Lung (tissue), 12 donors: Measurements from ENCODE around the gene ASTN1. TPM values are rescaled to one million over a fixed set of nuclear protein-coding genes. Genes with fewer than 3 reads are reported as not detected.

Source experiments
- ATAC-seq: fragments of 200-7000 bp; cut with Tn5 transposase; one replicate; pipeline ENCODE4 v1.9.1; 2020; ENCODE audit warnings: moderate number of reproducible peaks; ENCODE audit not compliant: insufficient read depth, low FRiP score
- DNase-seq, 3 donors: peaks; one replicate each; pipeline ENCODE4 v3.0.0-alpha.2; 2013 to 2017
- H3K27ac ChIP-seq, 2 donors: one replicate each; pipeline ENCODE4 v1.5.1; 2013; ENCODE audit warnings: mild to moderate bottlenecking in 2 of 2, moderate library complexity in 2 of 2, control low read depth in 1 of 2, inconsistent platforms in 1 of 2, low read depth in 1 of 2, low read length in 1 of 2
- H3K27me3 ChIP-seq, 3 donors: one replicate each; pipeline ENCODE4 v1.5.1; 2013; ENCODE audit warnings: low read length in 2 of 3; ENCODE audit not compliant: control insufficient read depth in 3 of 3, insufficient read depth in 3 of 3
- H3K36me3 ChIP-seq, 4 donors: one replicate each; pipeline ENCODE4 v1.5.1; 2013; ENCODE audit warnings: low read length in 4 of 4, mild to moderate bottlenecking in 1 of 4, moderate library complexity in 1 of 4; ENCODE audit not compliant: control insufficient read depth in 4 of 4, insufficient read depth in 4 of 4
- H3K4me1 ChIP-seq, 5 donors: one replicate each; pipeline ENCODE4 v1.5.1; 2013; ENCODE audit warnings: low read length in 5 of 5, mild to moderate bottlenecking in 2 of 5, moderate library complexity in 1 of 5; ENCODE audit not compliant: control insufficient read depth in 5 of 5, insufficient read depth in 5 of 5
- H3K4me3 ChIP-seq: one replicate; pipeline ENCODE4 v1.5.1; 2013; ENCODE audit warnings: mild to moderate bottlenecking, control low read depth, moderate library complexity
- H3K9ac ChIP-seq, 2 donors: one replicate each; pipeline ENCODE4 v1.5.1; 2013; ENCODE audit warnings: low read length in 2 of 2, control low read depth in 1 of 2; ENCODE audit not compliant: insufficient read depth in 1 of 2
- H3K9me3 ChIP-seq, 4 donors: one replicate each; pipeline ENCODE4 v1.5.1; 2013; ENCODE audit warnings: low read length in 3 of 4, mild to moderate bottlenecking in 1 of 4, moderate library complexity in 1 of 4; ENCODE audit not compliant: control insufficient read depth in 4 of 4, insufficient read depth in 3 of 4
- CTCF ChIP-seq: IDR thresholded peaks from 2 replicates; pipeline ENCODE4 v1.5.1; 2012; ENCODE audit warnings: mild to moderate bottlenecking; ENCODE audit errors: control extremely low read depth, extremely low read depth
- WGBS, 2 donors: extraction: QIAGEN DNeasy Blood & Tissue Kit; methylation state at CpG; one replicate each; pipeline ENCODE4 v1.1.7; 2013; 5-methylcytosine and 5-hydroxymethylcytosine counted together
- polyA plus RNA-seq, 2 donors: library from polyadenylated mRNA; stranded (reverse); fragments of 200-250 nt; gene quantifications; one replicate each; pipeline ENCODE4 v1.2.1, GENCODE V29; 2013
- total RNA-seq, 2 donors: library from RNA; depleted of rRNA in 1 of 2; stranded (reverse); fragments of >200 nt in 1 of 2; gene quantifications; one replicate each; pipeline ENCODE4 v1.2.1, GENCODE V29; 2014 to 2021
- donor health status: control.
- donor health status: control.
- donor health status: Bipolar disorder and iron deficiency.
- donor health status: healthy.
- donor health status: DM: yes; HTN: yes; CAD: no.

Gene ASTN1
- total and polyA plus RNA-seq, 4 donors, result 0.03 to 3.6 (median 0.08) TPM

GRCh38 chr1:177014325-177014724 is 150.2 kb downstream of the ASTN1 start:
- TF ChIP-seq CTCF, result no peak
- WGBS, 2 donors, result 87 to 88% methylated on average over 3 of the region's 3 CpGs
- Histone ChIP-seq H3K27me3 (no peaks in the 10 kb centered on the region), H3K9ac (no peak overlapping the region), H3K27ac (no peak overlapping the region), H3K36me3 (no peaks in the 10 kb centered on the region), H3K4me1 (no peaks in the 10 kb centered on the region), H3K4me3 (no peak overlapping the region), H3K9me3 (peaks cover 0 to 2% (median 0%) of the 10 kb centered on the region in 4 donors)
- no peak for ATAC-seq
- no peak for DNase-seq

- Histone ChIP-seq H3K27me3 (no peaks in the 10 kb centered on the region), H3K4me1 (no peaks in the 10 kb centered on the region), H3K4me3 (no peak overlapping the region), H3K36me3 (no peaks in the 10 kb centered on the region), H3K27ac (no peak overlapping the region), H3K9ac (no peak overlapping the region), H3K9me3 (peaks cover 0 to 2% (median 0%) of the 10 kb centered on the region in 4 donors)
- WGBS, 2 donors, result 83 to 85% methylated on average over 2 of the region's 2 CpGs
- TF ChIP-seq CTCF, result no peak
- DNase-seq, result no peak
- no peak for ATAC-seq
Observed at GRCh38 chr1:177012342-177012925, 152.1 kb downstream of the ASTN1 start.

GRCh38 chr1:177011508-177011907 is 153.0 kb downstream of the ASTN1 start:
- 94 to 95% methylated on average over 1 of the region's 1 CpG for WGBS, 2 donors
- Histone ChIP-seq H3K4me1 (no peaks in the 10 kb centered on the region), H3K27ac (no peak overlapping the region), H3K4me3 (no peak overlapping the region), H3K9me3 (peaks cover 0 to 2% (median 0%) of the 10 kb centered on the region in 4 donors), H3K27me3 (no peaks in the 10 kb centered on the region), H3K36me3 (no peaks in the 10 kb centered on the region), H3K9ac (no peak overlapping the region)
- ATAC-seq (no peak), DNase-seq (no peak)
- no peak for TF ChIP-seq CTCF
